Endothelial cell of hepatic sinusoid (primary cell): Measurements from ENCODE around the gene GALNT17.

Experiments used
- in situ Hi-C: cut with HindIII; loops from 2 replicates; pipeline ENCODE4 v1.10.0; 2017; ENCODE audit warnings: low sequenced_read_pairs

Gene GALNT17

GRCh38 chr7:71710442-71710841 lies 578.5 kb downstream of the GALNT17 start:
- in situ Hi-C loops: no loop called here

- in situ Hi-C loops: no loop called here
These were observed 580.8 kb downstream of the GALNT17 start for GRCh38 chr7:71712653-71713180.

GRCh38 chr7:71716690-71717089 lies 584.7 kb downstream of the GALNT17 start:
- in situ Hi-C loops: no loop called here

DNA sequence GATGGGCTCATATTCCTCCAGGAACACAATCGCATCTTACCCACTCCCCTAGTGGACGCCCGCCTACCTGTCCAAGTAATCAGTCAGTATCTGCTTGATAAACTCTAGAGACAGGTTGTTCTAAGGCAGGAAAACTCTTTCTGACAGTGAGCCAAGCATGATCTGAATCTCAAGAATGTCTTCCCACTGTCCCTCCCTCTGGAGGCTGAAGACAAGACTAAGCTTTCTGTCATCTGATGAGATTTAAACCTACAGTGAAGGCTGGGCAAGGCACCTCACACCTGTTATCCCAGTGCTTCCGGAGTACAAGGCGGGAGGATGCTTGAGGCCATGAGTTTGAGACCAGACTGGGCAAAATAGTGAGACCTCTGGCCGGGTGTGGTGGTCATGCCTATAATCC lies 586.6 kb downstream of the GALNT17 start:
- in situ Hi-C loops: no loop called here

DNA sequence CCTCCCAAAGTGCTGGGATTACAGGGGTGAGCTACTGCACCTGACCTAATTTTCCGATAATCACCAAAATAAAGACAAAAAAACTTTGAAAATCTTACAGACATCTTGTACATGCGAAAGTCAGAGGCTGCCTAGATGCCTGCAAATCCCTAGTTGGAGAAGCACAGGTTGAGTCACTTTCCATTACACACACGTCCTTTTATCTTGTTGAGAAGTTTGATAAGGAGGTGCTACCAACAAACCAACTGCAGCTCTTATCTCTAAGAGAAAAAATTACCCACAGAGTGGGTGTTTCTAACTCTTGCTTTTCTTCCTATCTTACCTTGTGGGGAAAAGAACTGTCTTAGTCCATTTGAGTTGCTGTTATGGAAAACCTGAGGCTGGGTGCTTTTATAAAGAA lies 589.8 kb downstream of the GALNT17 start:
- in situ Hi-C loops: no loop called here

GRCh38 chr7:71723859-71724258 lies 591.9 kb downstream of the GALNT17 start:
- in situ Hi-C loops: no loop called here

DNA sequence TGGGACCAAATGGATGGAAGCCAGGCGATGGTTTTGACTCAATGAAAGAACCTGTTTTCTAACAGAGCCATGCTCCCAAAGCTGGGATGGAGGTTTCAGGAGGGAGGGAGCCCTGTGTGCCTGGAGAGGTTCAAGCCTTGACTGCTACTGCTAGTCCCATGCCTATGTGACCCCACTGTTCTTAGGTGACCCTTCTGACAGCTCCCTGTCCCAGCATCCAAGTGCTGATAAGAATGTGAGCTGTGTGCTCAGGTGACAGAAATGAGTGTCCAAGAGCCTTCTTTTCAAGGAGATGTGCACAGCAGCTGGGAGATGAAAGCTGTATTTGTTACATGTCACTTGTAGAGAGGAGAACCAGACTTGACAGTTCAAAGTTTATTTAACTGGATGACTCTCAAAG lies 595.4 kb downstream of the GALNT17 start:
- in situ Hi-C loops: loop anchor here (25.0 kb wide), 1 partner anchor 865 kb away; no protein-coding TSS in a partner anchor

DNA sequence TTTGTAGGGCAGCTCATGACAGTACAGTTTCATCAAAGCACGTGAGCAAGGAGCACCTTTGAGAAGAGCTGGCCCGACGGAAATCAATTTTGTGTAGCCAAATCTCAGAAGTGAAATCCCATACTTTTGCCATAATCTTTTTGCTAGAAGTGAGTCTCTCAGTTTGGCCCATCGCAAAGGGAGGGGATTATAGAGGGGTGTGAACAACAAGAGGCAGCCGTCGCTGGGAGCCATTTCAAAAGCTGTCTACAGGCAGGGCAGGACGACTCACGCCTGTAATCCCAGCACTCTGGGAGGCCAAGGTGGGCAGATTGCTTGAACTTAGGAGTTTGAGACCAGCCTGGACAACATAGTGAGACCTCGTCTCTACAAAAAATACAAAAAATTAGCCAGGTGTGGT lies 599.8 kb downstream of the GALNT17 start:
- in situ Hi-C loops: loop anchor here (25.0 kb wide), 1 partner anchor 869 kb away; no protein-coding TSS in a partner anchor

- in situ Hi-C loops: loop anchor here (25.0 kb wide), 1 partner anchor 871 kb away; no protein-coding TSS in a partner anchor
These were observed 601.3 kb downstream of the GALNT17 start for GRCh38 chr7:71733107-71733870.

- in situ Hi-C loops: loop anchor here (25.0 kb wide), 1 partner anchor 874 kb away; no protein-coding TSS in a partner anchor
These were observed 604.1 kb downstream of the GALNT17 start for GRCh38 chr7:71735961-71736556.

- in situ Hi-C loops: loop anchor here (25.0 kb wide), 1 partner anchor 876 kb away; no protein-coding TSS in a partner anchor
These were observed 606.1 kb downstream of the GALNT17 start for GRCh38 chr7:71737931-71738540.

- in situ Hi-C loops: loop anchor here (25.0 kb wide), 1 partner anchor 877 kb away; no protein-coding TSS in a partner anchor
These were observed 607.7 kb downstream of the GALNT17 start for GRCh38 chr7:71739520-71740173.

DNA sequence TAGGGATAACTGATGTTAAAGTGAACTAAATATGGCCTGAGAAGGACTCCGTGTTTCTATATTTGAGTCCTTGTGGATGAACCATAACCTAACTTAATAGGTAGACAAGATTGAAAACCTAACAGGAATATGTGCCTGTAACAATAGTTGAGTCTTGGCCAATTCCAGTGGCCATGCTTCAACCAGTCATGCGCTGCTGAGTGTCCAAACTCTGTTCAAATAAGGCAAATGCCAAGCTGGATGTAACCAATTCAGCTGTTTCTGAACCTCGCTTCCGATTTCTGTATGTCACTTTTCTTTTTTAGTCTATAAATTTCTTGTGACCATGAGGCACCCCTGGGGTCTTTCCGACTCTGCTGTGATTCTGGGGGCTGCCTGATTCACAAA lies 608.2 kb downstream of the GALNT17 start:
- in situ Hi-C loops: loop anchor here (25.0 kb wide), 1 partner anchor 878 kb away; no protein-coding TSS in a partner anchor

DNA sequence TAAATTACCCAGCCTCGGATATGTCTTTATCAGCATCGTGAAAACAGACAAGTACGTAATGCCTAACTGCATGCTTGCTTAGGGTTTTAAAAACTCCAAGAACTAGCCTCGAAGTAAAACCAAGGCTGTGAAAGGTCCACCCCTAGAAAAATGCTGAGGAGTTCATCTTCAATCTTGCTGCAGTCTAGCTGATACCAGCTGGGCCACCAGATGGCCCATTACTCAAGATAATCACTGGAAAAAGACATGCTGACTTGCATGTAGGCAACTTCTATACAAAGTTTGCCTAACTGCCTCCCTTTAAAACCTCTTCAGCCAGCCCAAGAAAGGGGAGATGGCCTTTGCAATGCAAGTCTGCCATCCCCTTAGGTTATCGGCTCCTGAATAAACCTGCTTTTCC lies 614.1 kb downstream of the GALNT17 start:
- in situ Hi-C loops: loop anchor here (25.0 kb wide), 1 partner anchor 884 kb away; no protein-coding TSS in a partner anchor

DNA sequence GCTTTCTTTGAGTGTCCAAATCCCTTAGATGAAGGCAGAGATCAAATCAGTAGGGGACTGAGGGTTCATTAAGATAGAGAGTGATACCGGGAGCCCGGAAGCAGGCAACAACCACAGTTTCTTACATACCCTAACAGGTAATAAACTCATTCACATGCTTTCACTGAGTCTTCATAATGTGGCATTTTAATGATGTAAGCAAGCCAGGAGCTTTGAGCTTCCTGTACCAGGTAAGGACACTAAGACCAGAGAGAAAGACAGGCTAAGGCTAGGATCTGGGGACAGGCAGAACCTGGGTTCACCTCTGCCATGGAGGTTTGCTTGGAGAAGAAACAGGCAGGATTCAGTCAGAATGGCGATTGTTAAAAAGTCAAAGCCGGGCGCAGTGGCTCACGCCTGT lies 618.3 kb downstream of the GALNT17 start:
- in situ Hi-C loops: no loop called here

DNA sequence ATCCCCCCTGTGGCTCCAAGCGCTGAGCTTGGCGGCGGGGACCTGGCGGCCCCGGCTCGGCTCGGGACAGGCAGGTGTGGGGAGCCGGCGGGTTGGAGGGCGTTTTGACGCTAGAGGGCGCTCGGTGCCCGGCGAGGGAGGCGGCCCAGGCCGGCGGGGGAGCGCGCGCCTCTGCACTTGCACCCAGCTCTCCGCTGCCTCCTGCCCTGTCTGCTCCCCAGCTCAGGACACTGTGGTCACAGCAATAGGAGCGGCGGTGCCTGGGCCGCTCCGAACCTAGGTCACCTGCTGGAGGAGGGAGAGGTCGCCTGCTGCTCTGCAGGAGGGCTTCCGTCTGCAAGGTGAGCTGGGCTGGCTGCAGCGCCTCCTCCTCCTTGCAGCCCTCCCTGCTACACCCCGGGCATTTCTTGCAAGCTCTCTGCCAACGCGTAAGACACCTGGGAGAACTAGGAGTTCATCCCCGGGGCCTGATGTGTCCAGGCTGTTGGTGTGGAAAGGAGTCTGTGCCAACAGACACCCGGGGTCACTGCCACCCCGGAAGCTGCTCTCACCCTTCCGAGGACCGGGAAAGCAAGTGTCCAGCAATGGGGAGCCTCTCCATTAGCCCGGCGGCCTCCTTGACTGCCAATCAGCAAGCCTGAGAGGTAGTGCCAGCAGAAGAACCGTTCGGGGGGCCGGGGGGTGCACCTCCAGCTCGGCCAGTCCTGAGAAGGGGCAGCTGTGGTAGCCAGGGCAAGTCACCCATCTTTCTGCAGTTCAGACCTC lies 620.4 kb downstream of the GALNT17 start:
- in situ Hi-C loops: no loop called here

DNA sequence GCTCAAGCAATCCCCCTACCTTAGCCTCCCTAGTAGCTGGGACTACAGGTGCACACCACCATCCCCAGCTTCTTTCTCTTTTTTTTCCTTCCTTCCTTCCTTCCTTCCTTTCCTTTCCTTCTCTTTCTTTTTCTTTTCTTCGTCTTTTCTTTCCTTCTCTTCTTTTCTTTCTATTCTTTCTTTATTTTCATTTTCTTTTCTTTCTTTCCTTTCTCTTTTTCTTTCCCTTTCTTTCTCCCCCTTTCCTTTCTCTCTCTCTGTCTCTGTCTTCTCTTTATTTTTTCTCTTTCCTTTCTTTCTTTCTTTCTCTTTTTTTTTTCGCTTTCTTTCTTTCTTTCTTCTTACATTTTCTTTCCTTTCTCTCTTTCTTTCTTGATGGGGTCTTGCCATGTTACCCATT lies 621.3 kb downstream of the GALNT17 start:
- in situ Hi-C loops: no loop called here

GRCh38 chr7:71753956-71754664 lies 622.2 kb downstream of the GALNT17 start:
- in situ Hi-C loops: no loop called here

DNA sequence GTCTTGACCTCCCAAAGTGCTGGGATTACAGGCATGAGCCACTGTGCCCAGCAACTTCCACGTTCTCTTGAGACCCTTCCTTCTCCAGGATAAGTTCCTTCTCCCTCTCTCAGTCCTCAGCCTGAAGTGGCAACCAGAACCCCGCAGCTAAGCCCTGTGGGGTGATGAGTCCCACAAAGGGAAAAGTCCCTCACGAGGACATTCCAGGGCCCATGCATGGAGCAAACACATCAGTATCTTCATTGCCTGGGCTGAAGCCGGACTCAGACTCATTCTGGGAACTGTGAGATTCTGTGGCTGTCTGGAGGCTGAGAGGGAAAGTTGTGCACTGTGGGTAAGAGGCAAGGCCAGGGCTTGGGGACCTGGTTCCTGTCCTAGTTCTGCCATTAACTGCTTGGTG lies 622.9 kb downstream of the GALNT17 start:
- in situ Hi-C loops: no loop called here
